ENCODE results near the gene LORICRIN.
A peak's percentile ranks its signal among the peaks of the same experiment; 100 is the strongest.

The LORICRIN gene

GRCh38 chr1:153271711-153272110, 12.2 kb downstream of the LORICRIN start:
- H3K27me3 ChIP-seq (ENCODE audit: low read depth, low read length), result no peaks in the 10 kb centered on the region
- no peak overlapping the region for H3K4me2 ChIP-seq (ENCODE audit: low read length)
- peaks cover 17% of the 10 kb centered on the region for H3K4me1 ChIP-seq (ENCODE audit: low read length)
- H4K20me1 ChIP-seq (ENCODE audit: insufficient read depth, low read length), result no peaks in the 10 kb centered on the region
- TF ChIP-seq CTCF (IDR thresholded peaks at IDR 0.05; ENCODE audit: low read depth, low read length) (no peak), EZH2phosphoT487 (IDR thresholded peaks at IDR 0.05; ENCODE audit: low read depth) (no peak)
- no peak overlapping the region for H2AFZ ChIP-seq (ENCODE audit: low read depth, low read length)
- H3K36me3 ChIP-seq (replicated peaks; ENCODE audit: low read depth, low read length), result no peaks in the 10 kb centered on the region
- H3K79me2 ChIP-seq (ENCODE audit: low read length), result no peaks in the 10 kb centered on the region
- H3K9ac ChIP-seq (ENCODE audit: low read length), result no peak overlapping the region
- H3K27ac ChIP-seq (ENCODE audit: low read length), result no peak overlapping the region
- H3K4me3 ChIP-seq (ENCODE audit: low read length), result no peak overlapping the region
- no peaks in the 10 kb centered on the region for H3K9me3 ChIP-seq (ENCODE audit: insufficient read depth, low read length)

DNA sequence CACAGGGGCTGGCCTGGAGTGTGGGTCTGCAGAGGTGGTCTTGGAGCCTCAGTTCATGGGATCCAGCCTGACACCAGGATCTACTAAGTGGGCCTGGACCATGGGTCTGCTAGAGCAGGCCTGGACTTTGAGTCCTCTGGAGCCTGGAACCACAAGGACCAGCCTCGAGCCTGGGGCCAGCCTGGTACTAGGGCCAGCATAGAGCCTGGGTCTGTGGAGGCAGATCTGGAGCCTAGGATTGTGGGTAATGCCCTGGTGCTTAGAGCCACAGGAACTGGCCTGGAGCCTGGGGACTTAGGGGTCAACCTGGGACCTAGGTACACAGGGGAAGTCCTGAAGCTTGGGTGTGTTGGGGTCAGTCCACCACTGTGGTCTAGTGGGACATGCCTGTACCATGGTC, 12.7 kb downstream of the LORICRIN start:
- TF ChIP-seq EZH2phosphoT487 (IDR thresholded peaks at IDR 0.05; ENCODE audit: low read depth) (no peak), CTCF (IDR thresholded peaks at IDR 0.05; ENCODE audit: low read depth, low read length) (no peak)
- H3K27ac ChIP-seq (ENCODE audit: low read length), result no peak overlapping the region
- H3K4me1 ChIP-seq (ENCODE audit: low read length), result peaks cover 22% of the 10 kb centered on the region
- H3K9ac ChIP-seq (ENCODE audit: low read length), result no peak overlapping the region
- no peaks in the 10 kb centered on the region for H3K36me3 ChIP-seq (replicated peaks; ENCODE audit: low read depth, low read length)
- H3K9me3 ChIP-seq (ENCODE audit: insufficient read depth, low read length), result no peaks in the 10 kb centered on the region
- no peaks in the 10 kb centered on the region for H4K20me1 ChIP-seq (ENCODE audit: insufficient read depth, low read length)
- H3K4me3 ChIP-seq (ENCODE audit: low read length), result no peak overlapping the region
- H3K79me2 ChIP-seq (ENCODE audit: low read length), result no peaks in the 10 kb centered on the region
- H3K27me3 ChIP-seq (ENCODE audit: low read depth, low read length), result no peaks in the 10 kb centered on the region
- H3K4me2 ChIP-seq (ENCODE audit: low read length), result no peak overlapping the region
- H2AFZ ChIP-seq (ENCODE audit: low read depth, low read length), result no peak overlapping the region

DNA sequence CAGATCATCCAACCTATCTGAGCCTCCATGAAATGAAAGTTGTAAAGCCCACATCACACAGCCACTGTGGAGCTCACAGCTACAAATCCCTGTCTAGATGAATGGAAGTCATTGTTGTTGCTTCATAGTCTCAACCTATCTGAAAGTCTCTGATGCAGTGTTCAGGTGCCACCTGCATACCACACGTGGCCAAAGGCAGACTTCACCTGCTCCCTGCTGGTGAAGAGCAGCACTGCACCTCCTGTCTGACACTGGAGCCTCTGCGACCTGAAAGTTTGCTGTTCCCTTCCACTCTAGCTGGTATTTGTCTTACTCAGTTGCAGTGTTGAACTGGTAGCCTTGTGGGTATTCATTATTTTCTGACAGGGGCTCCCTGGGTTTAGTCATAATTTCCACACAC, 18.4 kb downstream of the LORICRIN start:
- Histone ChIP-seq H3K36me3 (replicated peaks; ENCODE audit: low read depth, low read length) (no peaks in the 10 kb centered on the region), H3K27me3 (ENCODE audit: low read depth, low read length) (0 out of 2 replicates have a peak, but pooled peaks cover 3% of the 10 kb centered on the region), H3K4me2 (ENCODE audit: low read length) (peak overlapping the region; percentile 12), H3K4me1 (ENCODE audit: low read length) (peaks cover 38% of the 10 kb centered on the region), H3K79me2 (ENCODE audit: low read length) (no peaks in the 10 kb centered on the region), H2AFZ (ENCODE audit: low read depth, low read length) (no peak overlapping the region), H3K27ac (ENCODE audit: low read length) (no peak overlapping the region), H3K9ac (ENCODE audit: low read length) (no peak overlapping the region), H4K20me1 (ENCODE audit: insufficient read depth, low read length) (no peaks in the 10 kb centered on the region), H3K9me3 (ENCODE audit: insufficient read depth, low read length) (no peaks in the 10 kb centered on the region), H3K4me3 (ENCODE audit: low read length) (no peak overlapping the region)
- TF ChIP-seq EZH2phosphoT487 (IDR thresholded peaks at IDR 0.05; ENCODE audit: low read depth), result no peak
- peak; percentile 99 for TF ChIP-seq CTCF (IDR thresholded peaks at IDR 0.05; ENCODE audit: low read depth, low read length)

DNA sequence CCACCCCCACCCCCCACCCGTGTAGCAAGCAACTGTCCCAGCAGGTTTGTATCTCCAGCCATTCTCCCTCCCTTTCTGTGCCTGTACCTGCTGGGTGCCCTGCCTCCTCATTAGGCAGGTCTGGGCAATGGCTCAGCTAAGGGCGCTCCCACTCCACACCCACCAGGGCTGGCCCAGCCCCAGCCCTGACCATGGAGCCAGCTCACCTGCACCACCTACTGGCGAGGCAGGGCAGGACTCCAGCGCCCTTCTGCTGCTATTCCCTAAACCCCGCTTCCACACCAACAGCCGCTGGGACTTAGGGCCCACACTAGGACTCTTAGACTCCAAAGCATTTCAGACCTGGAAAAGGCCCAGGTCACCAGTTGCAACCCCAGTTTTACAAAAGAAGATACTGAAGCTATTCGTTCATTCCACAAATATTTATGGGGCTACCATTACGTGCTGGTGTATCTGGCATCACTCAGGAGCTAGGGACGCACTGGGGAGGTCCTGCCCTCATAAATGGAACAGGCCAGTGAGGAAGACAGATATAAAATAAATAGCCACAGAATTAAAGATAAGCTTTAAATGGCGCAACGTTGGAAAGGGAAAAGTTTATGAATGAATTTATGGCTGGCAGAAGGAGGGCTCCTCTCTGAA, 29.3 kb downstream of the LORICRIN start:
- peaks cover 12% of the 10 kb centered on the region; the same call in 1 of the 2 replicates for H3K27me3 ChIP-seq (ENCODE audit: low read depth, low read length)
- TF ChIP-seq CTCF (IDR thresholded peaks at IDR 0.05; ENCODE audit: low read depth, low read length), result peak; percentile 88
- no peak for TF ChIP-seq EZH2phosphoT487 (IDR thresholded peaks at IDR 0.05; ENCODE audit: low read depth)
- no peak overlapping the region for H3K27ac ChIP-seq (ENCODE audit: low read length)
- no peaks in the 10 kb centered on the region for H3K36me3 ChIP-seq (replicated peaks; ENCODE audit: low read depth, low read length)
- H3K4me3 ChIP-seq (ENCODE audit: low read length), result no peak overlapping the region
- no peaks in the 10 kb centered on the region for H3K9me3 ChIP-seq (ENCODE audit: insufficient read depth, low read length)
- no peak overlapping the region for H3K9ac ChIP-seq (ENCODE audit: low read length)
- H3K79me2 ChIP-seq (ENCODE audit: low read length), result no peaks in the 10 kb centered on the region
- H3K4me2 ChIP-seq (ENCODE audit: low read length), result peak overlapping the region; percentile 13; the same call in 1 of the 2 replicates
- peaks cover 45% of the 10 kb centered on the region for H3K4me1 ChIP-seq (ENCODE audit: low read length)
- H2AFZ ChIP-seq (ENCODE audit: low read depth, low read length), result no peak overlapping the region
- H4K20me1 ChIP-seq (ENCODE audit: insufficient read depth, low read length), result no peaks in the 10 kb centered on the region
